SU-DHL-6 (cell line): ENCODE data around the gene SMC5.

ENCODE experiments used
- EZH2phosphoT487 ChIP-seq: fragments of 200-600 bp; sonication (generic), shearing (Covaris generic); conservative IDR thresholded peaks from 2 replicates; pipeline ENCODE4 v1.6.1; 2018; ENCODE audit warnings: mild to moderate bottlenecking, antibody characterized with exemption, low read length, moderate library complexity, mixed read lengths
- TF ChIP-seq, protein P1 (sequence below): fragments of 200-600 bp; sonication (generic); IDR thresholded peaks from one replicate; pipeline ENCODE4 v1.5.1; 2017; ENCODE audit warnings: antibody characterized with exemption, mild to moderate bottlenecking, low read length, moderate library complexity; ENCODE audit not compliant: insufficient read depth, poor library complexity, severe bottlenecking

- TF ChIP-seq, protein P1, sequence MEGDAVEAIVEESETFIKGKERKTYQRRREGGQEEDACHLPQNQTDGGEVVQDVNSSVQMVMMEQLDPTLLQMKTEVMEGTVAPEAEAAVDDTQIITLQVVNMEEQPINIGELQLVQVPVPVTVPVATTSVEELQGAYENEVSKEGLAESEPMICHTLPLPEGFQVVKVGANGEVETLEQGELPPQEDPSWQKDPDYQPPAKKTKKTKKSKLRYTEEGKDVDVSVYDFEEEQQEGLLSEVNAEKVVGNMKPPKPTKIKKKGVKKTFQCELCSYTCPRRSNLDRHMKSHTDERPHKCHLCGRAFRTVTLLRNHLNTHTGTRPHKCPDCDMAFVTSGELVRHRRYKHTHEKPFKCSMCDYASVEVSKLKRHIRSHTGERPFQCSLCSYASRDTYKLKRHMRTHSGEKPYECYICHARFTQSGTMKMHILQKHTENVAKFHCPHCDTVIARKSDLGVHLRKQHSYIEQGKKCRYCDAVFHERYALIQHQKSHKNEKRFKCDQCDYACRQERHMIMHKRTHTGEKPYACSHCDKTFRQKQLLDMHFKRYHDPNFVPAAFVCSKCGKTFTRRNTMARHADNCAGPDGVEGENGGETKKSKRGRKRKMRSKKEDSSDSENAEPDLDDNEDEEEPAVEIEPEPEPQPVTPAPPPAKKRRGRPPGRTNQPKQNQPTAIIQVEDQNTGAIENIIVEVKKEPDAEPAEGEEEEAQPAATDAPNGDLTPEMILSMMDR = no peak
- no peak for TF ChIP-seq EZH2phosphoT487
Measured at GRCh38 chr9:70263421-70263820, 4.6 kb downstream of the SMC5 start.
